HepG2 (cell line): ENCODE measurements around the gene GPBP1. TPM values are rescaled to one million over a fixed set of nuclear protein-coding genes. Genes with fewer than 3 reads are reported as not detected.
A peak's percentile ranks its signal among the peaks of the same experiment; 100 is the strongest.

Source experiments
- ATAC-seq: fragments of 200-7000 bp; cut with Tn5 transposase; 3 replicates; pipeline ENCODE4 v1.9.1; 2020; ENCODE audit warnings: mild to moderate bottlenecking, moderate library complexity
- BruUV-seq: library from RNA; stranded (reverse); fragments of 400-500 nt; replicated peaks from 2 replicates; lab custom pipeline; 2021; lab: Mats Ljungman, UMichigan
- CTCF ChIA-PET: fragments of 300-600 bp; formaldehyde crosslinking; extraction: SDS; loops from one replicate; lab custom pipeline; 2021; ENCODE audit warnings: low total read pairs, inconsistent platforms, low intra/inter-chr PET ratio; lab: Yijun Ruan, JAX
- POLR2A ChIA-PET: fragments of 350-600 bp; sonication (Branson Sonifier 250); formaldehyde crosslinking; loops from one replicate; lab custom pipeline; 2020; ENCODE audit warnings: antibody characterized with exemption, inconsistent platforms; lab: Yijun Ruan, JAX
- DNase-seq: peaks from one replicate; pipeline ENCODE4 v3.0.0-alpha.2; 2015; ENCODE audit warnings: low spot score
- FAIRE-seq: peaks from 3 replicates; lab custom pipeline; 2011; peaks lifted over from hg19 to GRCh38; lab: Jason Lieb, UNC
- H2AFZ ChIP-seq: one replicate; pipeline ENCODE4 v1.6.1; 2011; ENCODE audit warnings: low read length, inconsistent platforms
- H3K27ac ChIP-seq: fragments of 300-600 bp; 3 replicates; pipeline ENCODE4 v1.8.0; 2011; ENCODE audit warnings: mixed run types, mild to moderate bottlenecking, mixed read lengths, low read length, inconsistent platforms; ENCODE audit not compliant: insufficient read depth; ENCODE audit errors: extremely low read length
- H3K27me3 ChIP-seq, 2 experiments: fragments of 200-600 bp in 1 of 2; 2 replicates in 1 of 2; 3 replicates in 1 of 2; pipeline versions ENCODE4 v1.6.0 to v1.8.0; 2011; ENCODE audit warnings: low read length in 2 of 2, mild to moderate bottlenecking in 2 of 2, moderate library complexity in 2 of 2, inconsistent platforms in 1 of 2; ENCODE audit not compliant: insufficient read depth in 2 of 2, control insufficient read depth in 1 of 2
- H3K36me3 ChIP-seq, 2 experiments: fragments of 200-600 bp in 1 of 2; replicated peaks in 1 of 2; 2 replicates in 1 of 2; 3 replicates in 1 of 2; pipeline versions ENCODE4 v1.5.1 to v1.8.0; 2011; ENCODE audit warnings: low read length in 2 of 2, inconsistent platforms in 1 of 2; ENCODE audit not compliant: insufficient read depth in 2 of 2, control insufficient read depth in 1 of 2
- H3K4me1 ChIP-seq: 2 replicates; pipeline ENCODE4 v1.5.1; 2012; ENCODE audit warnings: low read length, inconsistent platforms; ENCODE audit not compliant: insufficient read depth
- H3K4me2 ChIP-seq: 2 replicates; pipeline ENCODE4 v1.6.0; 2011; ENCODE audit warnings: low read depth, low read length, inconsistent platforms
- H3K4me3 ChIP-seq, 3 experiments: fragments of 200-600 bp in 1 of 3; sonication (generic), shearing (Covaris generic) in 1 of 3; replicated peaks in 1 of 3; 2 replicates each; pipeline ENCODE4 v1.5.1; 2011 to 2016; ENCODE audit warnings: low read length in 3 of 3, inconsistent platforms in 2 of 3, low read depth in 2 of 3, mild to moderate bottlenecking in 2 of 3, control low read depth in 1 of 3, mixed read lengths in 1 of 3; ENCODE audit not compliant: insufficient read depth in 1 of 3
- H3K79me2 ChIP-seq: one replicate; pipeline ENCODE4 v1.6.1; 2011; ENCODE audit warnings: low read length, inconsistent platforms; ENCODE audit not compliant: insufficient read depth
- H3K9ac ChIP-seq: 2 replicates; pipeline ENCODE4 v1.6.0; 2011; ENCODE audit warnings: mild to moderate bottlenecking, low read depth, low read length, inconsistent platforms; ENCODE audit not compliant: insufficient read depth
- H3K9me3 ChIP-seq: 2 replicates; pipeline ENCODE4 v1.5.1; 2012; ENCODE audit warnings: mild to moderate bottlenecking, low read length
- H4K20me1 ChIP-seq: 2 replicates; pipeline ENCODE4 v1.6.0; 2011; ENCODE audit warnings: inconsistent platforms, mild to moderate bottlenecking, low read length, moderate library complexity; ENCODE audit not compliant: insufficient read depth
- CSRNP1 ChIP-seq: sonication (generic); formaldehyde crosslinking; IDR thresholded peaks from 2 replicates; pipeline ENCODE4 v1.8.1; 2023; ENCODE audit warnings: mild to moderate bottlenecking, missing genetic modification reagents
- DRAP1 ChIP-seq: IDR thresholded peaks from 2 replicates; pipeline ENCODE4 v1.6.1; 2016; ENCODE audit warnings: missing genetic modification reagents, missing compliant biosample characterization
- HHEX ChIP-seq: IDR thresholded peaks from 2 replicates; pipeline ENCODE4 v1.6.1; 2016; ENCODE audit warnings: control low read depth
- HIC2 ChIP-seq: sonication (generic); formaldehyde crosslinking; IDR thresholded peaks from 2 replicates; pipeline ENCODE4 v1.9.0; 2022; ENCODE audit warnings: low read depth, missing genetic modification reagents
- MYC ChIP-seq: sonication (generic); formaldehyde crosslinking; IDR thresholded peaks from 2 replicates; pipeline ENCODE4 v1.9.0; 2021; ENCODE audit warnings: missing genetic modification reagents, borderline replicate concordance
- MZF1 ChIP-seq: sonication (generic); formaldehyde crosslinking; IDR thresholded peaks from 2 replicates; pipeline ENCODE4 v1.8.1; 2023; ENCODE audit warnings: mild to moderate bottlenecking, missing genetic modification reagents, borderline replicate concordance
- STAT6 ChIP-seq: sonication (generic); formaldehyde crosslinking; IDR thresholded peaks from 2 replicates; pipeline ENCODE4 v1.4.0; 2020; ENCODE audit warnings: missing genetic modification reagents, mild to moderate bottlenecking, borderline replicate concordance
- TEAD2 ChIP-seq: sonication (generic); formaldehyde crosslinking; IDR thresholded peaks from 2 replicates; pipeline ENCODE4 v1.9.0; 2021; ENCODE audit warnings: missing genetic modification reagents
- THAP11 ChIP-seq: IDR thresholded peaks from 2 replicates; pipeline ENCODE4 v1.6.1; 2016; ENCODE audit warnings: missing biosample characterization, missing genetic modification reagents
- ZBTB42 ChIP-seq: sonication (generic); formaldehyde crosslinking; IDR thresholded peaks from 2 replicates; pipeline ENCODE4 v1.5.0; 2020; ENCODE audit warnings: mild to moderate bottlenecking, missing genetic modification reagents
- ZBTB44 ChIP-seq: sonication (generic); formaldehyde crosslinking; IDR thresholded peaks from 2 replicates; pipeline ENCODE4 v1.4.0; 2020; ENCODE audit warnings: missing genetic modification reagents
- ZNF232 ChIP-seq: sonication (generic); formaldehyde crosslinking; IDR thresholded peaks from 2 replicates; pipeline ENCODE4 v1.4.0; 2020; ENCODE audit warnings: missing genetic modification reagents, borderline replicate concordance
- ZNF367 ChIP-seq: sonication (generic); formaldehyde crosslinking; IDR thresholded peaks from 2 replicates; pipeline ENCODE4 v1.4.0; 2020; ENCODE audit warnings: missing genetic modification reagents, borderline replicate concordance
- ZNF432 ChIP-seq: sonication (generic); formaldehyde crosslinking; IDR thresholded peaks from 2 replicates; pipeline ENCODE4 v1.5.0; 2020; ENCODE audit warnings: missing genetic modification reagents, mild to moderate bottlenecking, borderline replicate concordance
- ZNF549 ChIP-seq: sonication (generic); formaldehyde crosslinking; IDR thresholded peaks from 2 replicates; pipeline ENCODE4 v1.5.0; 2020; ENCODE audit warnings: missing genetic modification reagents
- ZNF597 ChIP-seq: sonication (generic); formaldehyde crosslinking; IDR thresholded peaks from 2 replicates; pipeline ENCODE4 v1.5.0; 2020; ENCODE audit warnings: missing genetic modification reagents
- WGBS: methylation state at CpG from one replicate; pipeline ENCODE4 v1.1.6; 2017; ENCODE audit warnings: low lambda C conversion rate; 5-methylcytosine and 5-hydroxymethylcytosine counted together
- in situ Hi-C: cut with HindIII; loops from 2 replicates; pipeline ENCODE4 v1.10.0; 2017; ENCODE audit warnings: low pct_unique_long_range_greater_than_20kb; ENCODE audit not compliant: extremely low pct_ligation_motif_present
- intact Hi-C: fragments of 100-400 bp; cut with micrococcal nuclease; formaldehyde crosslinking; loops from one replicate; pipeline ENCODE4 v1.10.0; 2022; ENCODE audit not compliant: unreplicated experiment
- polyA plus RNA-seq, 8 experiments: library from polyadenylated mRNA; depleted of rRNA in 3 of 8; stranded (reverse) in 7 of 8; unstranded in 1 of 8; fragments of >200 nt; fragmentation: Illumina TruSeq in 4 of 8; extraction: Trizol in 4 of 8; gene quantifications; 2 replicates each; pipeline versions ENCODE4 v1.2.1 to v1.2.3, GENCODE V29; 2011 to 2016; ENCODE audit warnings: low read depth in 4 of 8, missing spikeins in 1 of 8, mixed read lengths in 1 of 8; ENCODE audit not compliant: insufficient read depth in 1 of 8
- total RNA-seq, 5 experiments: library from RNA; depleted of rRNA; stranded (reverse); fragments of >200 nt; fragmentation: Illumina TruSeq; extraction: Trizol; gene quantifications; 2 replicates each; pipeline ENCODE4 v1.2.3, GENCODE V29; 2016; ENCODE audit warnings: low read depth in 1 of 5

Gene GPBP1
- total and polyA plus RNA-seq, 2 of the 13 experiments (the other 11 are each of a cell fraction or from before 2014, with no cell fraction given): 27.1 to 72.2 TPM

GRCh38 chr5:57211039-57211438, 37.2 kb downstream of the GPBP1 start:
- WGBS: 95% methylated on average over 5 of the region's 5 CpGs
- H3K9me3 ChIP-seq: no peaks in the 10 kb centered on the region
- ATAC-seq (no peak; the same call in 2 of the 3 replicates), DNase-seq (no peak), FAIRE-seq (no peak)
- H3K9ac ChIP-seq: no peak overlapping the region
- ChIA-PET CTCF (no interaction called here), POLR2A (no interaction called here)
- intact Hi-C loops: no loop called here
- peaks cover 54% of the 10 kb centered on the region for H4K20me1 ChIP-seq
- TF ChIP-seq HIC2 (no peak), ZNF549 (no peak), DRAP1 (CRISPR knock-in tag) (no peak), HHEX (CRISPR knock-in tag) (no peak), MYC (CRISPR knock-in tag) (no peak), STAT6 (CRISPR knock-in tag) (no peak), ZBTB44 (CRISPR knock-in tag) (no peak), THAP11 (CRISPR knock-in tag) (no peak), ZNF232 (CRISPR knock-in tag) (no peak), ZBTB42 (CRISPR knock-in tag) (no peak), ZNF367 (CRISPR knock-in tag) (no peak), TEAD2 (CRISPR knock-in tag) (no peak), MZF1 (CRISPR knock-in tag) (no peak), CSRNP1 (CRISPR knock-in tag) (no peak), ZNF597 (no peak), ZNF432 (CRISPR knock-in tag) (no peak)
- no TSS peak for BruUV-seq
- H3K4me2 ChIP-seq: peak overlapping the region; percentile 5; the same call in 1 of the 2 replicates
- no peak overlapping the region for H3K4me3 ChIP-seq
- H3K36me3 ChIP-seq: peaks cover 5 to 26% of the 10 kb centered on the region in 2 experiments
- peaks cover 98% of the 10 kb centered on the region for H3K79me2 ChIP-seq
- no peaks in the 10 kb centered on the region for H3K27me3 ChIP-seq
- H3K4me1 ChIP-seq: peaks cover 41% of the 10 kb centered on the region
- no peak overlapping the region for H2AFZ ChIP-seq
- H3K27ac ChIP-seq: no peak overlapping the region
- in situ Hi-C loops: loop anchor here (10.0 kb wide), 1 partner anchor 306 kb away; the partner anchor contains the start of gene SETD9
